Tibial artery (tissue), 4 donors: ENCODE measurements around the gene POLD1.

Experiments
- DNase-seq, 2 donors: peaks; one replicate each; pipeline ENCODE4 v3.0.0-alpha.2; 2019
- H3K27ac ChIP-seq, 2 donors: fragments of 200-600 bp; sonication (generic) in 1 of 2; 1 replicate in 1 of 2; 2 replicates in 1 of 2; pipeline ENCODE4 v1.5.1; 2018 to 2019; ENCODE audit warnings: mild to moderate bottlenecking in 1 of 2
- H3K27me3 ChIP-seq, 2 donors: fragments of 200-600 bp; sonication (generic) in 1 of 2; one replicate each; pipeline versions ENCODE4 v1.5.1 to v1.6.0; 2016 to 2019
- H3K36me3 ChIP-seq, 3 donors: fragments of 200-600 bp; sonication (generic) in 2 of 3; one replicate each; pipeline ENCODE4 v1.5.1; 2016 to 2019; ENCODE audit warnings: mild to moderate bottlenecking in 2 of 3
- H3K4me1 ChIP-seq, 4 donors: fragments of 200-600 bp; sonication (generic) in 2 of 4; 1 replicate in 3 of 4; 2 replicates in 1 of 4; pipeline ENCODE4 v1.5.1; 2016 to 2019
- H3K4me3 ChIP-seq, 2 donors: fragments of 200-600 bp; sonication (generic) in 1 of 2; 1 replicate in 1 of 2; 2 replicates in 1 of 2; pipeline ENCODE4 v1.5.1; 2018 to 2019; ENCODE audit warnings: mild to moderate bottlenecking in 2 of 2
- H3K9me3 ChIP-seq, 3 donors: fragments of 200-600 bp; sonication (generic) in 1 of 3; one replicate each; pipeline ENCODE4 v1.5.1; 2016 to 2019
- CTCF ChIP-seq, 2 experiments: fragments of 200-600 bp in 1 of 2; fragments of 450-650 bp in 1 of 2; IDR thresholded peaks; one replicate each; pipeline ENCODE4 v1.5.1; 2017 to 2019; ENCODE audit warnings: antibody characterized with exemption in 2 of 2, mild to moderate bottlenecking in 1 of 2, moderate library complexity in 1 of 2
- intact Hi-C: fragments of 100-400 bp; cut with DNase I; formaldehyde crosslinking; loops from one replicate; pipeline ENCODE4 v1.15.0; 2023; ENCODE audit warnings: low total_unique reads

POLD1 gene

DNA sequence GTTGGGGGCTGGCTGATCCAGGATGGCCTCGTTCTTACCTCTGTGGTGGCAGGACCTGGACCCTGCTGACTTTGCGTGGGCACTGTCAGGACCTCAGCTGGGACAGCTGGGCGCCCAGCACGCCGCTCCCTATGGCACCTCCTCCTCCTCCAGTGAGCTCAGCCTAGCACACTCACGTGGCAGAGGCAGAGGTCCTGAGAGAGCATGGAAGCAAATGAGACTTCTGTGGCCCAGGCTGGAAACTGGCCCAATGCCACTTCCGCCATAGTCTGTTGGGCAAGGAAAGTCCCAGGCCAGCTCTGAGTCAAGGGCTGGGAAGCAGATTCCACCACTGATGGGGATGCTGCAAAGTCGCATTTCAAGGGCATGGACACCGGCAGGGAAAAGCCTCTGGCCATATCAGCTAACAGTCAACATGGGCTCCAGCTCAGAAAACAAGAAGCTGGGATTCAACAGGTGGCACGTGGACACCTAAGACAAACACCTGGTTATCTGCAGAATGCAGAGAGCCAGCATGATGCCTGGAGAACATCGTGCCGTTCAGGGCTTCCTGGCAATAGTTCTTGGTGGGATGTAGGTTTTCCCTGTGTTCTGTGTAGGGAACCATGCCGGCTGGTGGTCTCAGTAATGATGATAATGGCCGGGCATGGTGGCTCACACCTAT is 65.2 kb downstream of the POLD1 start:
- H3K9me3 ChIP-seq, result no peaks in the 10 kb centered on the region
- peaks cover 0 to 22% of the 10 kb centered on the region in 2 donors for H3K27me3 ChIP-seq
- H3K4me1 ChIP-seq, result no peaks in the 10 kb centered on the region
- no peak overlapping the region for H3K27ac ChIP-seq
- no peak overlapping the region for H3K4me3 ChIP-seq
- DNase-seq, result no peak
- intact Hi-C loops, result no loop called here
- H3K36me3 ChIP-seq, result no peaks in the 10 kb centered on the region
- no peak for TF ChIP-seq CTCF (IDR thresholded peaks at IDR 0.05)

DNA sequence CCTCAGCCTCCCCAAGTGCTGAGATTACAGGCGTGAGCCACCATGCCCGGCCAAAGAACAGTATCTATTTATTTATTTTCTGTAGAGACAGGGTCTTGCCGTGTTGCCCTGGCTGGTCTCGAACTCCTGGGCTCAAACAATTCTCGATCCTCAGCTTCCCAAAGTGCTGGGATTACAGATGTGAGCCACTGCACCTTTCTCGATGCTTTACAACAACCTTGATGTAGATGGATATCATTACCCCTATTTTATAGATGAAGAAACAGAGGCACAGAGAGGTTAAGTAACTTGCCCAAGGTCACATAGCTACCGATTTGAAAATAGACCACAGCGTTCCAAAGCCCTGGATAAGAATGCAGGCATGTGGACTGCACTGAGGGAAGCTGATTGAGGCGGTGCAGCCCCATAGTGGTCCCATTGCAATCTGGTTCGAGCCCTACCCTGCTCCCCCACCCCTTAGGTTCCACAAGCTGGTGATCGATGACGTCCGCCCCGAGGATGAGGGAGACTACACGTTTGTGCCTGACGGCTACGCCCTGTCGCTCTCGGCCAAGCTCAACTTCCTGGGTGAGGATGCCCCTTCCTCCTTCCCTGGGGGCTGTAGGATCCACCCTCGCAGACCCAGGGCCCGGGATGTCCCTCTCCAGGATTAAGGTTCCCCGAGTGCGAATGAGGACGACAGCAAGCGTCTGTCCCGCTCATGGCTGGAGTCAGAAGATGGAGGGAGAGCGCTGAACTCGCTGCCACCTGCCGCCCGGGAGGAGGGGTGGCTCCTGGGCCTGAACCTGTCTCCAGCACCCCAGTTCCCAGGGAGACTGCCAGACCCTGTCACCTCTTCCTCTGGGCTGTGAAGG is 66.4 kb downstream of the POLD1 start:
- DNase-seq, result no peak
- Histone ChIP-seq H3K27ac (no peak overlapping the region), H3K4me1 (no peaks in the 10 kb centered on the region), H3K4me3 (no peak overlapping the region), H3K9me3 (no peaks in the 10 kb centered on the region), H3K36me3 (no peaks in the 10 kb centered on the region), H3K27me3 (peaks cover 0 to 28% of the 10 kb centered on the region in 2 donors)
- intact Hi-C loops, result no loop called here
- TF ChIP-seq CTCF (IDR thresholded peaks at IDR 0.05), result no peak

DNA sequence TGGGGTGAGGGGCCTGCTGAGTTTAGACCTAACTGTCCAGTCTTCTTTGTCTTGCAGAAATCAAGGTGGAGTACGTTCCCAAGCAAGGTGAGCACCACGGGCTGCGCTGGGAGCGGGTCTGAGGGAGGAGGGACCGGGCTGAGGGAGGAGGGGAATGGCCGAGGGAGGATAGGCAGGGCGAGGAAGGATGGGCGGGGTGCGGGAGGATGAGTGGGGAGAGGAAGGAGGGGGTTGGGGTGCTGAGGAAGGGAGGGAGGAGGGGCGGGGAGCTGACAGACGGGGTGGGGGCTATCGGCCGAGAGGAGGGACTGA is 67.0 kb downstream of the POLD1 start:
- Histone ChIP-seq H3K27ac (no peak overlapping the region), H3K27me3 (peaks cover 0 to 24% of the 10 kb centered on the region in 2 donors), H3K36me3 (no peaks in the 10 kb centered on the region), H3K9me3 (no peaks in the 10 kb centered on the region), H3K4me1 (no peaks in the 10 kb centered on the region), H3K4me3 (no peak overlapping the region)
- DNase-seq, result no peak
- intact Hi-C loops, result no loop called here
- no peak for TF ChIP-seq CTCF (IDR thresholded peaks at IDR 0.05)

- no peak for DNase-seq
- no peak overlapping the region for H3K4me3 ChIP-seq
- no peaks in the 10 kb centered on the region for H3K36me3 ChIP-seq
- intact Hi-C loops, result no loop called here
- H3K27me3 ChIP-seq, result peaks cover 0 to 43% of the 10 kb centered on the region in 2 donors
- no peak overlapping the region for H3K27ac ChIP-seq
- no peaks in the 10 kb centered on the region for H3K4me1 ChIP-seq
- no peaks in the 10 kb centered on the region for H3K9me3 ChIP-seq
- TF ChIP-seq CTCF (IDR thresholded peaks at IDR 0.05), result no peak
Measured at GRCh38 chr19:50453243-50453642, 69.1 kb downstream of the POLD1 start.

- Histone ChIP-seq H3K9me3 (no peaks in the 10 kb centered on the region), H3K4me1 (no peaks in the 10 kb centered on the region), H3K27me3 (peaks cover 0 to 59% of the 10 kb centered on the region in 2 donors), H3K27ac (no peak overlapping the region), H3K36me3 (no peaks in the 10 kb centered on the region), H3K4me3 (no peak overlapping the region)
- intact Hi-C loops, result no loop called here
- no peak for DNase-seq
- TF ChIP-seq CTCF (IDR thresholded peaks at IDR 0.05), result no peak
Measured at GRCh38 chr19:50455992-50456391, 71.8 kb downstream of the POLD1 start.
